ENCODE data around the gene CCDC39. TPM values are rescaled to one million over a fixed set of nuclear protein-coding genes. Genes with fewer than 3 reads are reported as not detected.

CCDC39 gene
- total RNA-seq = 1 to 10 TPM in 1 of 4 donors, under 1 TPM in 2, not detected in 1; 0.28 to 1.2 (median 0.38) TPM

- peak; percentile 93 for ATAC-seq (ENCODE audit: low FRiP score)
- TF ChIP-seq CTCF (IDR thresholded peaks at IDR 0.05) = no peak
- DNase-seq (ENCODE audit: low spot score) = peak; percentile 40
These were observed at the start of gene CCDC39 for GRCh38 chr3:180679178-180680096. Gene CCDC39 (minus strand): TSS chr3:180679489. CDS start chr3:180679380, 109 bp downstream.

GRCh38 chr3:180720012-180720411, 40.7 kb upstream of the CCDC39 start:
- TF ChIP-seq CTCF (IDR thresholded peaks at IDR 0.05) = no peak
- ATAC-seq (ENCODE audit: low FRiP score) = no peak
- DNase-seq (ENCODE audit: low spot score) = no peak

- TF ChIP-seq CTCF (IDR thresholded peaks at IDR 0.05) = no peak
- DNase-seq (ENCODE audit: low spot score) (no peak), ATAC-seq (ENCODE audit: low FRiP score) (no peak)
These were observed 28.6 kb upstream of the CCDC39 start for GRCh38 chr3:180707896-180708295.

- no peak for ATAC-seq (ENCODE audit: low FRiP score)
- no peak for DNase-seq (ENCODE audit: low spot score)
- TF ChIP-seq CTCF (IDR thresholded peaks at IDR 0.05) = no peak
These were observed 26.3 kb upstream of the CCDC39 start for GRCh38 chr3:180705619-180706018.

GRCh38 chr3:180704532-180704931, 25.2 kb upstream of the CCDC39 start:
- no peak for TF ChIP-seq CTCF (IDR thresholded peaks at IDR 0.05)
- no peak for ATAC-seq (ENCODE audit: low FRiP score)

GRCh38 chr3:180700941-180701340, 21.7 kb upstream of the CCDC39 start:
- ATAC-seq (ENCODE audit: low FRiP score) (no peak), DNase-seq (ENCODE audit: low spot score) (no peak)
- TF ChIP-seq CTCF (IDR thresholded peaks at IDR 0.05) = no peak

More at GRCh38 chr3:180704532-180704931, 25.2 kb upstream of the CCDC39 start:
- no peak for DNase-seq (ENCODE audit: low spot score)
